PFSK-1 (cell line): Measurements from ENCODE around the gene TEDC2.

Source experiments
- POLR2AphosphoS5 ChIP-seq: IDR thresholded peaks from 2 replicates; pipeline ENCODE4 v1.6.1; 2012; ENCODE audit warnings: low read depth, mild to moderate bottlenecking, control low read depth, low read length, moderate library complexity
- REST ChIP-seq, 2 experiments: IDR thresholded peaks; 2 replicates each; pipeline versions ENCODE4 v1.6.1 to v1.8.0; 2011 to 2012; ENCODE audit warnings: low read depth in 2 of 2, low read length in 2 of 2, control low read depth in 1 of 2, inconsistent platforms in 1 of 2, mild to moderate bottlenecking in 1 of 2, moderate library complexity in 1 of 2; ENCODE audit not compliant: insufficient read depth in 1 of 2
- SIN3A ChIP-seq: IDR thresholded peaks from 2 replicates; pipeline ENCODE4 v1.6.1; 2012; ENCODE audit warnings: mild to moderate bottlenecking, low read length, moderate library complexity, borderline replicate concordance; ENCODE audit not compliant: insufficient read depth

GRCh38 chr16:2499890-2500429 lies 40.1 kb downstream of the TEDC2 start:
- no peak for TF ChIP-seq POLR2AphosphoS5
- no peak for TF ChIP-seq REST (IDR thresholded peaks at IDR 0.05; ENCODE audit: insufficient read depth in 1 of 2, low read depth in 2 of 2, low read length in 2 of 2)
- TF ChIP-seq SIN3A: no peak
